Activated gamma-delta T cell (primary cell): ENCODE data around the gene MBD3L4.
A peak's percentile ranks its signal among the peaks of the same experiment; 100 is the strongest.
"Not testable (repeated sequence)": the region's sequence is repeated elsewhere in the genome, so short reads cannot be mapped to it uniquely, and the experiment has no call there.

Experiments
- DNase-seq: peaks from one replicate; lab custom pipeline; 2025; lab: John Stamatoyannopoulos, UW
- total RNA-seq, 2 donors: gene quantifications; one replicate each; lab custom pipeline; 2026; lab: John Stamatoyannopoulos, UW

MBD3L4 gene
- 0 reads per million in 2 donors for total RNA-seq

- DNase-seq = not testable (repeated sequence)
These were observed at the start of gene MBD3L4 for GRCh38 chr19:7040079-7040478. Gene MBD3L4, minus strand, starts transcription at chr19:7040179. Its CDS starts 35 bp downstream, at chr19:7040144.

GRCh38 chr19:7088999-7089398 lies 49.0 kb upstream of the MBD3L4 start:
- DNase-seq = no peak

GRCh38 chr19:7083076-7083956 lies 43.3 kb upstream of the MBD3L4 start:
- DNase-seq = no peak

GRCh38 chr19:7078008-7078407 lies 38.0 kb upstream of the MBD3L4 start:
- DNase-seq = no peak

- no peak for DNase-seq
These were observed 36.2 kb upstream of the MBD3L4 start for GRCh38 chr19:7076151-7076550.

- no peak for DNase-seq
These were observed 34.8 kb upstream of the MBD3L4 start for GRCh38 chr19:7074705-7075282.

GRCh38 chr19:7072541-7072940 lies 32.6 kb upstream of the MBD3L4 start:
- DNase-seq = no peak

- DNase-seq = no peak
These were observed 29.9 kb upstream of the MBD3L4 start for GRCh38 chr19:7069904-7070226.

GRCh38 chr19:7069042-7069903 lies 29.3 kb upstream of the MBD3L4 start, which contains the start of gene ZNF557:
Gene ZNF557, plus strand, starts transcription at chr19:7069703. Its CDS starts 5,372 bp downstream, at chr19:7075075.
- peak; percentile 92 for DNase-seq

GRCh38 chr19:7068599-7068998 lies 28.6 kb upstream of the MBD3L4 start:
- no peak for DNase-seq

- no peak for DNase-seq
These were observed 27.7 kb upstream of the MBD3L4 start for GRCh38 chr19:7067716-7068115.

- not testable (repeated sequence) for DNase-seq
These were observed 27.1 kb upstream of the MBD3L4 start for GRCh38 chr19:7067122-7067521.

GRCh38 chr19:7063764-7064418 lies 23.9 kb upstream of the MBD3L4 start:
- DNase-seq = no peak

GRCh38 chr19:7063339-7063738 lies 23.4 kb upstream of the MBD3L4 start:
- DNase-seq = no peak

GRCh38 chr19:7059977-7060376 lies 20.0 kb upstream of the MBD3L4 start:
- not testable (repeated sequence) for DNase-seq

- not testable (repeated sequence) for DNase-seq
These were observed 18.6 kb upstream of the MBD3L4 start, which contains the start of gene MBD3L3 for GRCh38 chr19:7058576-7058975. Gene MBD3L3, minus strand, starts transcription at chr19:7058676. Its CDS starts 71 bp downstream, at chr19:7058605.

GRCh38 chr19:7056371-7056770 lies 16.4 kb upstream of the MBD3L4 start:
- DNase-seq = not testable (repeated sequence)

GRCh38 chr19:7055679-7056078 lies 15.7 kb upstream of the MBD3L4 start:
- not testable (repeated sequence) for DNase-seq

GRCh38 chr19:7054635-7055368 lies 14.8 kb upstream of the MBD3L4 start:
- DNase-seq = not testable (repeated sequence)

- not testable (repeated sequence) for DNase-seq
These were observed 12.9 kb upstream of the MBD3L4 start for GRCh38 chr19:7052896-7053295.

- DNase-seq = not testable (repeated sequence)
These were observed 11.4 kb upstream of the MBD3L4 start for GRCh38 chr19:7051421-7051820.
